Neural cell (in vitro differentiated cells): Measurements from ENCODE around the gene MIB1. TPM values are rescaled to one million over a fixed set of nuclear protein-coding genes. Genes with fewer than 3 reads are reported as not detected.

Experiments used
- H2AFZ ChIP-seq: fragments of 200-600, 300-800 bp; sonication (generic), shearing (Covaris generic); 2 replicates; pipeline ENCODE4 v1.6.0; 2014; ENCODE audit warnings: low read depth, mild to moderate bottlenecking, antibody characterized with exemption, low read length, moderate library complexity
- H3F3A ChIP-seq: fragments of 200-600 bp; shearing (Covaris generic); 2 replicates; pipeline ENCODE4 v1.6.1; 2016; ENCODE audit warnings: mild to moderate bottlenecking, moderate library complexity, mixed read lengths, antibody characterized with exemption, low read length; ENCODE audit not compliant: insufficient read depth, poor library complexity, severe bottlenecking
- H3K27ac ChIP-seq: fragments of 200-600, 300-800 bp; sonication (generic), shearing (Covaris generic); 2 replicates; pipeline ENCODE4 v1.5.1; 2014; ENCODE audit warnings: mild to moderate bottlenecking, low read length, moderate library complexity
- H3K27me3 ChIP-seq: fragments of 300-800, 200-600 bp; sonication (generic), shearing (Covaris generic); 2 replicates; pipeline ENCODE4 v1.6.0; 2014; ENCODE audit warnings: mild to moderate bottlenecking, low read depth, low read length, moderate library complexity; ENCODE audit not compliant: insufficient read depth
- H3K36me3 ChIP-seq: fragments of 300-800, 200-600 bp; sonication (generic), shearing (Covaris generic); 2 replicates; pipeline ENCODE4 v1.5.1; 2014; ENCODE audit warnings: mild to moderate bottlenecking, antibody characterized with exemption, low read length, moderate library complexity; ENCODE audit not compliant: insufficient read depth
- H3K4me2 ChIP-seq: fragments of 300-800, 200-600 bp; sonication (generic), shearing (Covaris generic); 2 replicates; pipeline ENCODE4 v1.6.0; 2014; ENCODE audit warnings: mild to moderate bottlenecking, low read length
- H3K4me3 ChIP-seq: fragments of 300-800, 200-600 bp; sonication (generic), shearing (Covaris generic); 2 replicates; pipeline ENCODE4 v1.5.1; 2014; ENCODE audit warnings: mild to moderate bottlenecking, low read length, moderate library complexity
- H3K79me2 ChIP-seq: fragments of 200-600 bp; shearing (Covaris generic); replicated peaks from 2 replicates; pipeline ENCODE4 v1.6.0; 2014; ENCODE audit warnings: mild to moderate bottlenecking, low read length, moderate library complexity; ENCODE audit not compliant: insufficient read depth
- H3K9ac ChIP-seq: fragments of 300-800, 200-600 bp; sonication (generic), shearing (Covaris generic); 2 replicates; pipeline ENCODE4 v1.6.1; 2016; ENCODE audit warnings: mild to moderate bottlenecking, low read length, mixed read lengths
- H3K9me2 ChIP-seq: fragments of 200-600 bp; shearing (Covaris generic); 2 replicates; pipeline ENCODE4 v1.6.1; 2016; ENCODE audit warnings: mild to moderate bottlenecking, low read length, mixed read lengths; ENCODE audit not compliant: insufficient read depth
- H3K9me3 ChIP-seq: fragments of 200-600, 300-800 bp; sonication (generic), shearing (Covaris generic); 2 replicates; pipeline ENCODE4 v1.6.1; 2016; ENCODE audit warnings: mild to moderate bottlenecking, mixed run types, low read length, moderate library complexity, mixed read lengths
- H4K20me1 ChIP-seq: fragments of 200-600 bp; shearing (Covaris generic); 2 replicates; pipeline ENCODE4 v1.6.1; 2016; ENCODE audit warnings: mild to moderate bottlenecking, mixed run types; ENCODE audit not compliant: insufficient read depth
- EP300 ChIP-seq: fragments of 450-650 bp; conservative IDR thresholded peaks from 2 replicates; pipeline ENCODE4 v1.6.1; 2014; ENCODE audit warnings: antibody characterized with exemption, mild to moderate bottlenecking, moderate library complexity; ENCODE audit not compliant: poor library complexity, severe bottlenecking
- EZH2 ChIP-seq: fragments of 200-600, 300-800 bp; shearing (Covaris generic), sonication (generic); IDR thresholded peaks from 2 replicates; pipeline ENCODE4 v1.6.1; 2014; ENCODE audit warnings: antibody characterized with exemption, low read length, borderline replicate concordance, mild to moderate bottlenecking; ENCODE audit not compliant: insufficient read depth, poor library complexity, severe bottlenecking
- MXI1 ChIP-seq: fragments of 450-650 bp; conservative IDR thresholded peaks from 2 replicates; pipeline ENCODE4 v1.6.1; 2014; ENCODE audit warnings: antibody characterized with exemption, mild to moderate bottlenecking; ENCODE audit not compliant: poor library complexity, severe bottlenecking
- POLR2AphosphoS5 ChIP-seq: IDR thresholded peaks from 2 replicates; pipeline ENCODE4 v1.6.1; 2012
- RAD21 ChIP-seq: fragments of 450-650 bp; conservative IDR thresholded peaks from 2 replicates; pipeline ENCODE4 v1.6.1; 2014; ENCODE audit warnings: antibody characterized with exemption, mild to moderate bottlenecking, moderate library complexity
- SMC3 ChIP-seq: fragments of 450-650 bp; conservative IDR thresholded peaks from 2 replicates; pipeline ENCODE4 v1.6.1; 2014; ENCODE audit warnings: antibody characterized with exemption, mild to moderate bottlenecking, moderate library complexity; ENCODE audit not compliant: poor library complexity
- TAF1 ChIP-seq: IDR thresholded peaks from 2 replicates; pipeline ENCODE4 v1.6.1; 2012; ENCODE audit warnings: low read depth
- polyA plus RNA-seq: library from polyadenylated mRNA; depleted of rRNA; stranded (reverse); fragments of >200 nt; gene quantifications from 2 replicates; pipeline ENCODE4 v1.2.3, GENCODE V29; 2014
- TF ChIP-seq, protein P1 (sequence below): IDR thresholded peaks from 2 replicates; pipeline ENCODE4 v1.6.1; 2012; ENCODE audit warnings: borderline replicate concordance
- TF ChIP-seq, protein P2 (sequence below): fragments of 450-650 bp; IDR thresholded peaks from 2 replicates; pipeline ENCODE4 v1.5.1; 2014; ENCODE audit warnings: antibody characterized with exemption, mild to moderate bottlenecking, moderate library complexity; ENCODE audit not compliant: poor library complexity, severe bottlenecking

MIB1 gene
- polyA plus RNA-seq, 1 donor from 2014 or later, result 68.3 TPM

DNA sequence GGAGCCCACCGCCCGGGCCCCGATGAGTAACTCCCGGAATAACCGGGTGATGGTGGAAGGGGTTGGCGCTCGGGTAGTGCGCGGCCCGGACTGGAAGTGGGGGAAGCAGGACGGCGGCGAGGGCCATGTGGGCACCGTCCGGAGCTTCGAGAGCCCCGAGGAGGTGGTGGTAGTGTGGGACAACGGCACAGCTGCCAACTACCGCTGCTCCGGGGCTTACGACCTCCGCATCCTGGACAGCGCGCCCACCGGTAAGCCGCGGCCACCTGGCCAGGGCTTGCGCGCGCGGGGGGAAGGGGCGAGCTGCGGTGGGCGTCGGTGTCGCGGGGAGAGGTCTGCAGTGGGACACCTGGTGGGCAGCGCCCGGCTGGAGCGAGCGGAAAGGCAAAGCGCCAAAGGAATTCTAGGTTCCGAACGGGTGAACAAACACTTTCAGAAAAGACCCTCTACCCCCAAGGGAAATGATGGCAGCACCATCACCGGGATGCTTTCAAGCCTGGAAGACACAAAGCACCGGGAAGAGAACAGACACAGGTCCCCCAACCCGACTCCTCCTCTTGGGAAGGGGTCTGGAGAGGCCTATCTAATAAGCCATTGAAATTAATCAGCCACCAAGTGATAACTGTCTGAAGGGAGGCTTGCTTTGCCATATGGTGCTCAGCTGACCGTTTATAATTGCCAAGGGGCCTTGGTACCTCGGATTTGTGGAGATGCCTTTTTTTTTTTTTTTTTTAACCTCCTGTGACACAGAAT lies 1.1 kb downstream of the MIB1 start:
- H3F3A ChIP-seq, result no peaks in the 10 kb centered on the region
- no peaks in the 10 kb centered on the region for H4K20me1 ChIP-seq
- H3K36me3 ChIP-seq, result no peaks in the 10 kb centered on the region
- peak overlapping the region; percentile 61 for H2AFZ ChIP-seq
- no peaks in the 10 kb centered on the region for H3K9me3 ChIP-seq
- H3K4me2 ChIP-seq, result peak overlapping the region; percentile 59
- H3K79me2 ChIP-seq, result peaks cover 51% of the 10 kb centered on the region
- no peaks in the 10 kb centered on the region for H3K27me3 ChIP-seq
- peak overlapping the region; percentile 94 for H3K27ac ChIP-seq
- H3K9me2 ChIP-seq, result no peaks in the 10 kb centered on the region
- H3K4me3 ChIP-seq, result peak overlapping the region; percentile 99
- TF ChIP-seq, protein P1, sequence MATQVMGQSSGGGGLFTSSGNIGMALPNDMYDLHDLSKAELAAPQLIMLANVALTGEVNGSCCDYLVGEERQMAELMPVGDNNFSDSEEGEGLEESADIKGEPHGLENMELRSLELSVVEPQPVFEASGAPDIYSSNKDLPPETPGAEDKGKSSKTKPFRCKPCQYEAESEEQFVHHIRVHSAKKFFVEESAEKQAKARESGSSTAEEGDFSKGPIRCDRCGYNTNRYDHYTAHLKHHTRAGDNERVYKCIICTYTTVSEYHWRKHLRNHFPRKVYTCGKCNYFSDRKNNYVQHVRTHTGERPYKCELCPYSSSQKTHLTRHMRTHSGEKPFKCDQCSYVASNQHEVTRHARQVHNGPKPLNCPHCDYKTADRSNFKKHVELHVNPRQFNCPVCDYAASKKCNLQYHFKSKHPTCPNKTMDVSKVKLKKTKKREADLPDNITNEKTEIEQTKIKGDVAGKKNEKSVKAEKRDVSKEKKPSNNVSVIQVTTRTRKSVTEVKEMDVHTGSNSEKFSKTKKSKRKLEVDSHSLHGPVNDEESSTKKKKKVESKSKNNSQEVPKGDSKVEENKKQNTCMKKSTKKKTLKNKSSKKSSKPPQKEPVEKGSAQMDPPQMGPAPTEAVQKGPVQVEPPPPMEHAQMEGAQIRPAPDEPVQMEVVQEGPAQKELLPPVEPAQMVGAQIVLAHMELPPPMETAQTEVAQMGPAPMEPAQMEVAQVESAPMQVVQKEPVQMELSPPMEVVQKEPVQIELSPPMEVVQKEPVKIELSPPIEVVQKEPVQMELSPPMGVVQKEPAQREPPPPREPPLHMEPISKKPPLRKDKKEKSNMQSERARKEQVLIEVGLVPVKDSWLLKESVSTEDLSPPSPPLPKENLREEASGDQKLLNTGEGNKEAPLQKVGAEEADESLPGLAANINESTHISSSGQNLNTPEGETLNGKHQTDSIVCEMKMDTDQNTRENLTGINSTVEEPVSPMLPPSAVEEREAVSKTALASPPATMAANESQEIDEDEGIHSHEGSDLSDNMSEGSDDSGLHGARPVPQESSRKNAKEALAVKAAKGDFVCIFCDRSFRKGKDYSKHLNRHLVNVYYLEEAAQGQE, result no peak
- TF ChIP-seq MXI1 (peak; percentile 41), RAD21 (no peak), SMC3 (peak; percentile 24)
- peak overlapping the region; percentile 95 for H3K9ac ChIP-seq

DNA sequence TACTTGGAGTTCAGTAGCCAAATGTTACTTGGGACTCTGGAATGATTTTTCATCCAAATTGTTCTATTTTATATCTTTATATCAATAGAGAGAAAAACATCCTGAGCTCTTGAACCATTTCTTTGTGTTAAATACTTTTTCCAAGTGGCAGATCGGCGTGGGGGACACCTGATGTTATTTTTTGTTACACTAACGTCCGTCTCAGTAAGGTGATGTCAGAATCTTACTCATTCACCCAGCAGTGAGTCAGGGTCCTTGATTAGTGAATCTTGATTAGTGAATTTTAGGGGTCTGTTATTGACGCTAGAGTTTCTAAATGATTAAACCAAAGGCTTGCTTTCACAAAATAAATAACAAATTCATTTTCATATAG lies 1.7 kb downstream of the MIB1 start:
- Histone ChIP-seq H3K9me3 (no peaks in the 10 kb centered on the region), H3K9ac (peak overlapping the region; percentile 95), H3K36me3 (no peaks in the 10 kb centered on the region), H4K20me1 (no peaks in the 10 kb centered on the region), H2AFZ (peak overlapping the region; percentile 61), H3K27me3 (no peaks in the 10 kb centered on the region), H3K9me2 (no peaks in the 10 kb centered on the region), H3K4me2 (peak overlapping the region; percentile 59), H3F3A (no peaks in the 10 kb centered on the region), H3K4me3 (peak overlapping the region; percentile 99), H3K79me2 (peaks cover 56% of the 10 kb centered on the region), H3K27ac (peak overlapping the region; percentile 94)
- no peak for TF ChIP-seq EP300
- TF ChIP-seq POLR2AphosphoS5, result no peak
- no peak for TF ChIP-seq EZH2
- TF ChIP-seq, protein P2, sequence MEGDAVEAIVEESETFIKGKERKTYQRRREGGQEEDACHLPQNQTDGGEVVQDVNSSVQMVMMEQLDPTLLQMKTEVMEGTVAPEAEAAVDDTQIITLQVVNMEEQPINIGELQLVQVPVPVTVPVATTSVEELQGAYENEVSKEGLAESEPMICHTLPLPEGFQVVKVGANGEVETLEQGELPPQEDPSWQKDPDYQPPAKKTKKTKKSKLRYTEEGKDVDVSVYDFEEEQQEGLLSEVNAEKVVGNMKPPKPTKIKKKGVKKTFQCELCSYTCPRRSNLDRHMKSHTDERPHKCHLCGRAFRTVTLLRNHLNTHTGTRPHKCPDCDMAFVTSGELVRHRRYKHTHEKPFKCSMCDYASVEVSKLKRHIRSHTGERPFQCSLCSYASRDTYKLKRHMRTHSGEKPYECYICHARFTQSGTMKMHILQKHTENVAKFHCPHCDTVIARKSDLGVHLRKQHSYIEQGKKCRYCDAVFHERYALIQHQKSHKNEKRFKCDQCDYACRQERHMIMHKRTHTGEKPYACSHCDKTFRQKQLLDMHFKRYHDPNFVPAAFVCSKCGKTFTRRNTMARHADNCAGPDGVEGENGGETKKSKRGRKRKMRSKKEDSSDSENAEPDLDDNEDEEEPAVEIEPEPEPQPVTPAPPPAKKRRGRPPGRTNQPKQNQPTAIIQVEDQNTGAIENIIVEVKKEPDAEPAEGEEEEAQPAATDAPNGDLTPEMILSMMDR, result no peak
- TF ChIP-seq SMC3, result no peak
- no peak for TF ChIP-seq MXI1
- no peak for TF ChIP-seq RAD21
- TF ChIP-seq, protein P1, result no peak
- TF ChIP-seq TAF1, result no peak
